GM12865 (cell line): ENCODE data around the gene MTHFD1L.
A peak's percentile ranks its signal among the peaks of the same experiment; 100 is the strongest.

ENCODE experiments used
- DNase-seq: peaks from one replicate; pipeline ENCODE4 v3.0.0; 2010; ENCODE audit warnings: low read depth
- H3K4me3 ChIP-seq: 2 replicates; pipeline ENCODE4 v1.5.1; 2011; ENCODE audit warnings: mild to moderate bottlenecking, low read depth, low read length, control low read depth
- CTCF ChIP-seq: IDR thresholded peaks from 2 replicates; pipeline ENCODE4 v1.5.1; 2011; ENCODE audit warnings: low read length, control low read depth, low read depth, inconsistent platforms; ENCODE audit not compliant: insufficient read depth; ENCODE audit errors: missing control alignments

MTHFD1L gene

GRCh38 chr6:150924808-150925589 is 59.5 kb downstream of the MTHFD1L start:
- no peak for TF ChIP-seq CTCF
- no peak overlapping the region for H3K4me3 ChIP-seq
- DNase-seq = peak; percentile 9

- no peak for DNase-seq
- TF ChIP-seq CTCF = no peak
- H3K4me3 ChIP-seq = no peak overlapping the region
Observed at GRCh38 chr6:150925590-150925928, 60.1 kb downstream of the MTHFD1L start.

GRCh38 chr6:150925976-150926375 is 60.5 kb downstream of the MTHFD1L start:
- TF ChIP-seq CTCF = no peak
- DNase-seq = no peak
- H3K4me3 ChIP-seq = no peak overlapping the region

GRCh38 chr6:150928882-150929281 is 63.4 kb downstream of the MTHFD1L start:
- DNase-seq = peak; percentile 7
- TF ChIP-seq CTCF = peak; percentile 39
- H3K4me3 ChIP-seq = no peak overlapping the region

- DNase-seq = no peak
- H3K4me3 ChIP-seq = no peak overlapping the region
- no peak for TF ChIP-seq CTCF
Observed at GRCh38 chr6:150929416-150929815, 63.9 kb downstream of the MTHFD1L start.

- no peak for TF ChIP-seq CTCF
- DNase-seq = no peak
- no peak overlapping the region for H3K4me3 ChIP-seq
Observed at GRCh38 chr6:150930841-150931240, 65.3 kb downstream of the MTHFD1L start.

GRCh38 chr6:150931405-150931804 is 65.9 kb downstream of the MTHFD1L start:
- no peak for TF ChIP-seq CTCF
- no peak for DNase-seq
- no peak overlapping the region for H3K4me3 ChIP-seq
